NT2/D1 (cell line): Measurements from ENCODE around the gene CELSR1.

Experiments used
- YY1 ChIP-seq: IDR thresholded peaks from 2 replicates; pipeline ENCODE4 v1.6.1; 2011; ENCODE audit not compliant: insufficient read length, insufficient read depth
- ZNF274 ChIP-seq: IDR thresholded peaks from 2 replicates; pipeline ENCODE4 v1.6.1; 2011; ENCODE audit warnings: mild to moderate bottlenecking, low read depth, low read length

- no peak for TF ChIP-seq ZNF274
- no peak for TF ChIP-seq YY1
These were observed 183.8 kb downstream of the CELSR1 start for GRCh38 chr22:46353483-46354105.
